H1 (cell line): Measurements from ENCODE around the gene ARHGEF19.

ENCODE experiments used
- BACH1 ChIP-seq: IDR thresholded peaks from 2 replicates; pipeline ENCODE4 v1.6.1; 2012; ENCODE audit warnings: low read length, improper control_type of control experiment
- CEBPB ChIP-seq: IDR thresholded peaks from 2 replicates; pipeline ENCODE4 v1.6.1; 2012; ENCODE audit warnings: low read depth, low read length
- EZH2 ChIP-seq: fragments of 200-600 bp; sonication (generic); IDR thresholded peaks from 2 replicates; pipeline ENCODE4 v1.7.1; 2012; ENCODE audit warnings: low read depth, mild to moderate bottlenecking, moderate library complexity, low read length, inconsistent platforms; ENCODE audit not compliant: severe bottlenecking
- GTF2F1 ChIP-seq: IDR thresholded peaks from 2 replicates; pipeline ENCODE4 v1.6.1; 2012; ENCODE audit warnings: low read depth, low read length, improper control_type of control experiment, borderline replicate concordance
- POLR2A ChIP-seq, 2 experiments: IDR thresholded peaks; 1 replicate in 1 of 2; 2 replicates in 1 of 2; pipeline ENCODE4 v1.6.1; 2011; ENCODE audit warnings: low read depth in 2 of 2, low read length in 2 of 2, mild to moderate bottlenecking in 2 of 2; ENCODE audit errors: control extremely low read depth in 1 of 2
- POLR2AphosphoS5 ChIP-seq: IDR thresholded peaks from 2 replicates; pipeline ENCODE4 v1.6.1; 2011; ENCODE audit warnings: low read depth, low read length
- RAD21 ChIP-seq, 2 experiments: IDR thresholded peaks in 1 of 2; conservative IDR thresholded peaks in 1 of 2; 2 replicates each; pipeline ENCODE4 v1.6.1; 2011; ENCODE audit warnings: low read depth in 2 of 2, low read length in 2 of 2, improper control_type of control experiment in 1 of 2, inconsistent platforms in 1 of 2, mild to moderate bottlenecking in 1 of 2, moderate library complexity in 1 of 2
- SRF ChIP-seq: IDR thresholded peaks from 2 replicates; pipeline ENCODE4 v1.6.1; 2011; ENCODE audit warnings: mild to moderate bottlenecking, low read depth, low read length, moderate library complexity
- TF ChIP-seq, protein P1 (sequence below), 3 experiments: IDR thresholded peaks; 1 replicate in 2 of 3; 2 replicates in 1 of 3; pipeline versions ENCODE4 v1.5.1 to v1.6.1; 2011; ENCODE audit warnings: low read length in 3 of 3, mild to moderate bottlenecking in 3 of 3, inconsistent platforms in 2 of 3, low read depth in 1 of 3, moderate library complexity in 1 of 3; ENCODE audit not compliant: insufficient read depth in 1 of 3; ENCODE audit errors: control extremely low read depth in 1 of 3

DNA sequence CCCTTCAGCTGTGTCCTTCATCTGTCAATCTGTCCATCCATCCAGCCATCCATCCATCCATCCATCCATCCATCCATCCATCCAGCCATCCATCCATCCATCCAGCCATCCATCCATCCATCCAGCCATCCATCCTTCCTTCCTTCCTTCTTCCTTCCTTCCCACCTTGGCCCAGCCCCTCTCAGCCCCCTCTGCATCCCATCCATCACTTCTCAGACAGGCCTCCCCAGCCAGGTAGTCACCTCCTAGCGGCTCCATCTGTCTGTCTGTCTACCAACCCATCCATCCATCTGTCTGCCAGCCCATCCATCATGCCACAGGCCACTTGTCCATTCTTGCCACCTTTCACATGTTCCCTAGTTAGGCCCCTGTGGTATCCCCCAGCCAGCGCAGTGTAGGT, 46.3 kb downstream of the ARHGEF19 start:
- TF ChIP-seq CEBPB (no peak), RAD21 (IDR thresholded peaks at IDR 0.05 in 1 of 2, conservative IDR thresholded peaks at IDR 0.05 in 1 of 2; ENCODE audit: low read depth in 2 of 2, low read length in 2 of 2) (no peak), POLR2A (IDR thresholded peaks at IDR 0.05; ENCODE audit: control extremely low read depth in 1 of 2, low read depth in 2 of 2, low read length in 2 of 2) (no peak), BACH1 (no peak), GTF2F1 (no peak), POLR2AphosphoS5 (no peak), SRF (no peak), EZH2 (no peak)
- TF ChIP-seq, protein P1, sequence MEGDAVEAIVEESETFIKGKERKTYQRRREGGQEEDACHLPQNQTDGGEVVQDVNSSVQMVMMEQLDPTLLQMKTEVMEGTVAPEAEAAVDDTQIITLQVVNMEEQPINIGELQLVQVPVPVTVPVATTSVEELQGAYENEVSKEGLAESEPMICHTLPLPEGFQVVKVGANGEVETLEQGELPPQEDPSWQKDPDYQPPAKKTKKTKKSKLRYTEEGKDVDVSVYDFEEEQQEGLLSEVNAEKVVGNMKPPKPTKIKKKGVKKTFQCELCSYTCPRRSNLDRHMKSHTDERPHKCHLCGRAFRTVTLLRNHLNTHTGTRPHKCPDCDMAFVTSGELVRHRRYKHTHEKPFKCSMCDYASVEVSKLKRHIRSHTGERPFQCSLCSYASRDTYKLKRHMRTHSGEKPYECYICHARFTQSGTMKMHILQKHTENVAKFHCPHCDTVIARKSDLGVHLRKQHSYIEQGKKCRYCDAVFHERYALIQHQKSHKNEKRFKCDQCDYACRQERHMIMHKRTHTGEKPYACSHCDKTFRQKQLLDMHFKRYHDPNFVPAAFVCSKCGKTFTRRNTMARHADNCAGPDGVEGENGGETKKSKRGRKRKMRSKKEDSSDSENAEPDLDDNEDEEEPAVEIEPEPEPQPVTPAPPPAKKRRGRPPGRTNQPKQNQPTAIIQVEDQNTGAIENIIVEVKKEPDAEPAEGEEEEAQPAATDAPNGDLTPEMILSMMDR (IDR thresholded peaks at IDR 0.05; ENCODE audit: control extremely low read depth in 1 of 3, insufficient read depth in 1 of 3, low read depth in 1 of 3, low read length in 3 of 3) = no peak
